WI38 (cell line): ENCODE results near the gene MFSD6.

Experiments used
- H3K4me3 ChIP-seq: 2 replicates; pipeline ENCODE4 v1.5.1; 2011; ENCODE audit warnings: low read depth, mild to moderate bottlenecking, control low read depth, low read length
- TF ChIP-seq, protein P1 (sequence below): IDR thresholded peaks from 2 replicates; pipeline ENCODE4 v1.5.1; 2012; ENCODE audit warnings: low read depth, mild to moderate bottlenecking, control low read depth, low read length

Gene MFSD6

DNA sequence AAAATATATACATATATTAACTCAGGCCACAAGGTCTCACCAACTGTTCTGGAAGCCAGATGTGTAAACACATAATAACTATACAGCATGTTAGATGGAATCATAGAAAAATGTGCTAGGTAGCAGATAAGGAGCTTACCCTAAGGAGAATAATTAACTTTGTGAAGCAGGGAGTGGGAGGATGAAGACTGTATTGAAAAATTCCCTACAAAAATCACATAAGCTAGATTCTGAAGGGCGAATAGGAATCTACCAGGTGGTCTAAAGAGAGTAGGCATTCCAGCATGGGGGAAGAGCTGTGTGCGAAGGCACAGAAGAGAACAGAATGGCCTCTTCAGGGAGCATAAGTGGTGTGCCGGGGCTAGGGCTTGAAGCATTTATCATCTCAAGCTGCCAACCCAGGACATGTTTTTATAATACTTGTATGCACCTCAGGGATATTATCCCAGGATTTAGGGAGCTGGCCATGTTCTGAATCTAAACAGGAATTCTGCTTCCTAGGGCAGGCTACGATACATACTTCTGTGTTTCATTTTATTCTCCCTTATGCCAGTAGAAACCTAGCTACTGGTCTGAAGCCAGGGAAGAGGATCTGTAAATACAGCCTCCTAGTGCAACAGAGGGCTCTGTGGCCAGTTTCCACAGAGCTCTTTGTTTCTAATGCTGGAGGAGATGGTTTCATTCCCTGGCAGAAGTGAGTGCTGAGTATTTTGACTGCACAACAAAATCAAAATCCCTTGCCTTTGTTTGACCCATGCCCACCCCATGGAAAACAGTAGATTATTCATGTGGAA lies 69.7 kb downstream of the MFSD6 start:
- no peak overlapping the region for H3K4me3 ChIP-seq
- TF ChIP-seq, protein P1, sequence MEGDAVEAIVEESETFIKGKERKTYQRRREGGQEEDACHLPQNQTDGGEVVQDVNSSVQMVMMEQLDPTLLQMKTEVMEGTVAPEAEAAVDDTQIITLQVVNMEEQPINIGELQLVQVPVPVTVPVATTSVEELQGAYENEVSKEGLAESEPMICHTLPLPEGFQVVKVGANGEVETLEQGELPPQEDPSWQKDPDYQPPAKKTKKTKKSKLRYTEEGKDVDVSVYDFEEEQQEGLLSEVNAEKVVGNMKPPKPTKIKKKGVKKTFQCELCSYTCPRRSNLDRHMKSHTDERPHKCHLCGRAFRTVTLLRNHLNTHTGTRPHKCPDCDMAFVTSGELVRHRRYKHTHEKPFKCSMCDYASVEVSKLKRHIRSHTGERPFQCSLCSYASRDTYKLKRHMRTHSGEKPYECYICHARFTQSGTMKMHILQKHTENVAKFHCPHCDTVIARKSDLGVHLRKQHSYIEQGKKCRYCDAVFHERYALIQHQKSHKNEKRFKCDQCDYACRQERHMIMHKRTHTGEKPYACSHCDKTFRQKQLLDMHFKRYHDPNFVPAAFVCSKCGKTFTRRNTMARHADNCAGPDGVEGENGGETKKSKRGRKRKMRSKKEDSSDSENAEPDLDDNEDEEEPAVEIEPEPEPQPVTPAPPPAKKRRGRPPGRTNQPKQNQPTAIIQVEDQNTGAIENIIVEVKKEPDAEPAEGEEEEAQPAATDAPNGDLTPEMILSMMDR, result no peak

DNA sequence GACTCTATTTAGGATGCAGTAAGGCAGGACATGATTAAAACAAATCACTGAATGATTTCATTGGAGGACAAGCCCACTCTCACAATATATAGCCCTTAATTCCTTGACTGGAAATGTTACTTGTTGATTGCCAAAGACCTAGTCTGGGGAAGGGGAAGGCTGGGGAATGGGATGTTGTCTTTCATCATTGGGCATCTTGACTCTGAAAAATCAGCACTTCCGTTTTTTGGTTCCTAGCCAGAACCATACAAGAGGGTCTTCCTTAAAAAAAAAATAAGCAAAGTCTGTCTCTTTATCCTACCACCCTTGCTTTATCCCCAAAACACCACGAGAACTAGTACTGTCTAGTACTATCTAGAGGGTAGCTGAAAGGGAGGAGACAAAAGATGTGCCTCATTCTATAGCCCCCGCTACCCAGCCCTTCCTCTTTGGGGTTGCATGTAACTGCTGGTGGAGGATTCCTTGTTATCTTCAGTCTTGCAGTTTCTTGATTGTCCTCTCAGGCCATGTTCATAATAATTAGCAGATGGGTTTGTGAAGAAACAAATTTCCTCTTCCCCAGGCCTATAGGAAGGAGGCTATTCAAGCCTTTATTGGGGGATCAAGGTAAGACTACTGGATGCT lies 70.5 kb downstream of the MFSD6 start:
- no peak overlapping the region for H3K4me3 ChIP-seq

DNA sequence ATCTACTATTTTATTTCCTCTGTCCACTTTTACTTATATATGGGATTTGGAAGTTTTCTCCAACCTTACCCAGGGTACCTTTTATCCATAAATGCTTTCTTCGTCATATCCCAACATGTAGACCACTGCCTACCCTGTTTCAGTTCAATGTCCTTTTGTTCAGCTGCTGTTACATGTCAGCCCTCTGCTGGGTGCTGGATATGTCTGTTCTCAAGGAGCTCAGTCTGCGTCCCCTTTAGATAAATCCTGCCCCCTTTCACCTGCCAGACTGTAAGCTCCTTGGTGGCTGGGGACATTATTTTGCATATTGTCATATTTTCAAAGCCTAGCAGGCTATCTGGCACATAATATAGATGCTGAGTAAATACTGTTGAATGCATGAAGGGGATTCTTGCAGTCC lies 73.2 kb downstream of the MFSD6 start:
- TF ChIP-seq, protein P1, result no peak
- H3K4me3 ChIP-seq, result no peak overlapping the region

More for the DNA sequence above, 70.5 kb downstream of the MFSD6 start:
- TF ChIP-seq, protein P1, result no peak

DNA sequence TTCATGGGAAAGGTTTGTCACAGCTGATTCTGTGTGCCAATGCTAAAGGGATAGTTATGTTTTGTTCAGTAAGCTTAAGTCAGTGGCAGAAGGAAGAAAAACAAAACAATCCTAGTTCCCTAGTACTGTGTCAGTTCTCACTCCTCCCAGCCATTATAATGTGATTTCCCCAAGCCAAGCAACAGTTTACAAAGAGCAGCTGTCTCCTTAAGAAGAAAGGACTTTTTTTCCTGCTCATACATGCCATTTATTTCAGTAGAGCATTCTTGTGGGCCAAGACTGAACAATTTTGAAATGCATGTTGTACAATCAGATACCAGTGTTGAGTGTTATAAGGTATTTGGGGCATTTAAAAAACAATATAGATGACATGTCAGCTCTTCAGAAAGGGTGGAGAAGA lies 74.3 kb downstream of the MFSD6 start:
- TF ChIP-seq, protein P1, result no peak
- H3K4me3 ChIP-seq, result no peak overlapping the region

DNA sequence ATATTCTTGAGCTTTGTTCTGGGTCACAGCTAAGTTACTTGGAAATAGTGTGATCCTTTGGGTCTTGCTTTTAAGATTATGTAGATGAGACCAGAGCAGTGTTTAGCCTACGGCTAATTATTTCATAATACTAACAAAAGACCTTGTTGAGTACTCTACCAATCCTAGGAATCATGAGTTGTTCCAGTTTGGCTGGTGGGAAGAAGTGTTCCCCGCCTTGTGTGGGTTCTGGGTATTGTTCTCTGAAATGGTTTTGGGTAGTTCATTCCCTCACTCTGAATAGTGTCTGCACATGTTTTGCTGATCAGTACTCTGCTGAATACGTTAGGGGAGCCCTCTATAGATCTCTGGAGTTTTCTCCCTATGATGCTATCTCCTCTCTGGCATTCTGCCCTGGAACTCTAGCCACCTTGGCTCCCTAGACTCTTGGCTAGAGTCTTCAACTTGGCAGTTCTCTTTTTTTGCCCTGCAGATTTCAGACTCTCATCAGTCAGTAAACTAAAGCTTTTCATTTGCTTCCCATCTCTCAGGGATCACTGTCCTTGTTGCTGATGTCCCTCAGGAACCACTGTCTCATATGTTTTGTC lies 78.0 kb downstream of the MFSD6 start:
- no peak overlapping the region for H3K4me3 ChIP-seq
- TF ChIP-seq, protein P1, result no peak

DNA sequence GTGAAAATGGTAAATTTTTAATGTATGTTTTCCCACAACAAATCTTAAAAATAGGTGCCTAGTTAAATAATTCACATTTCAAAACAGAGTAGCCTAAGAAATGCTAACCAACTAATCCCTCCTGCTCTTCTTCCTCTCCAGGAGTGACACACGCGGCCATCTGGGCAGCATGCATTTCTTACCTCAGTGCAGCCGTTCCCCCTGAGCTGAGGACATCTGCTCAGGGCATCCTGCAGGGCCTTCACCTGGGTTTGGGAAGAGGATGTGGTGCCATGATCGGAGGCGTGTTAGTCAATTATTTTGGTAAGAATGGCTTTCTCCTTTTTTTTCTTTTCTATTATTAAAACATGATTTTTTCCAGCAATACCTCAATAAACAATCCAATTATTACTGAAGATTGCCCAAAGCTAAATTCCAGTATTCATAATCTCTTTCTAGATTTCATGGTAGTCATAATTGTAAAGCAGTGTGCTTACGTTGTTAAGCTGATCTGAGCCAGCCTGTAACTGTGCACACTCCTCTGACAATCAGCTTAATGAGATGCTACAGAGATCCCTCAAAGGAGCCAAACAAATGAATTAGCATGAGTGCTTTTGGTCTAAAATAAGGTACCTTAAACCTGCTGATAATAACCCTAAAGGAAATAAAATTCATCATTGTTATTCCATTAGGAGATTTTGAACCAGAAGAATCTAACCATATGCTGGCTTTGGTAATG lies 80.5 kb downstream of the MFSD6 start:
- no peak overlapping the region for H3K4me3 ChIP-seq
- TF ChIP-seq, protein P1, result no peak
